B cell (primary cell): ENCODE results near the gene TCF7. TPM values are rescaled to one million over a fixed set of nuclear protein-coding genes. Genes with fewer than 3 reads are reported as not detected.

Experiments
- ATAC-seq: fragments of 200-7000 bp; cut with Tn5 transposase; one replicate; pipeline ENCODE4 v1.10.0; 2021; ENCODE audit warnings: low read depth, mild to moderate bottlenecking, moderate number of reproducible peaks, moderate library complexity
- CTCF ChIA-PET: fragments of 350-600 bp; sonication (Branson Sonifier 250); formaldehyde crosslinking; loops from one replicate; lab custom pipeline; 2021; ENCODE audit warnings: antibody characterized with exemption, inconsistent platforms; lab: Charles Lee
- POLR2A ChIA-PET: fragments of 350-600 bp; sonication (Branson Sonifier 250); formaldehyde crosslinking; loops from one replicate; lab custom pipeline; 2021; ENCODE audit warnings: antibody characterized with exemption; lab: Charles Lee
- DNase-seq: peaks from one replicate; pipeline ENCODE4 v3.0.0; 2013
- H2AFZ ChIP-seq: 2 replicates; pipeline ENCODE4 v1.6.1; 2012; ENCODE audit warnings: mild to moderate bottlenecking, low read depth, low read length; ENCODE audit not compliant: insufficient read depth, poor library complexity, severe bottlenecking
- H3K27ac ChIP-seq, 2 donors: 1 replicate in 1 of 2; 2 replicates in 1 of 2; pipeline ENCODE4 v1.5.1; 2012 to 2013; ENCODE audit warnings: low read length in 2 of 2, mild to moderate bottlenecking in 2 of 2, moderate library complexity in 1 of 2
- H3K27me3 ChIP-seq, 4 experiments: fragments of 200-600 bp in 1 of 4; sonication (generic) in 1 of 4; replicated peaks in 1 of 4; 1 replicate in 2 of 4; 2 replicates in 2 of 4; pipeline versions ENCODE4 v1.6.1 to v1.7.0; 2013 to 2016; ENCODE audit warnings: low read length in 3 of 4, mild to moderate bottlenecking in 2 of 4, mixed read lengths in 1 of 4, moderate library complexity in 1 of 4; ENCODE audit not compliant: insufficient read depth in 4 of 4, control insufficient read depth in 3 of 4; ENCODE audit errors: control extremely low read depth in 1 of 4
- H3K36me3 ChIP-seq, 2 experiments: replicated peaks in 1 of 2; 1 replicate in 1 of 2; 2 replicates in 1 of 2; pipeline versions ENCODE4 v1.6.1 to v1.7.1; 2013; ENCODE audit warnings: low read length in 1 of 2; ENCODE audit not compliant: insufficient read depth in 2 of 2, control insufficient read depth in 1 of 2; ENCODE audit errors: control extremely low read depth in 1 of 2, extremely low read depth in 1 of 2
- H3K4me1 ChIP-seq, 2 donors: fragments of 200-600 bp in 1 of 2; sonication (generic) in 1 of 2; 1 replicate in 1 of 2; 2 replicates in 1 of 2; pipeline versions ENCODE4 v1.5.1 to v1.6.1; 2013 to 2017; ENCODE audit warnings: low read length in 2 of 2; ENCODE audit not compliant: control insufficient read depth in 2 of 2, insufficient read depth in 2 of 2
- H3K4me2 ChIP-seq: replicated peaks from 2 replicates; pipeline ENCODE3; 2012; ENCODE audit warnings: mild to moderate bottlenecking, low read depth, low read length; ENCODE audit not compliant: poor library complexity, severe bottlenecking
- H3K4me3 ChIP-seq, 5 experiments: fragments of 200-600 bp in 1 of 5; sonication (generic) in 1 of 5; 1 replicate in 3 of 5; 2 replicates in 2 of 5; pipeline versions ENCODE4 v1.5.1 to v1.7.0; 2011 to 2016; ENCODE audit warnings: low read length in 4 of 5, mild to moderate bottlenecking in 4 of 5, low read depth in 2 of 5, control low read depth in 1 of 5, moderate library complexity in 1 of 5; ENCODE audit not compliant: insufficient read depth in 1 of 5; ENCODE audit errors: control extremely low read depth in 1 of 5, extremely low read depth in 1 of 5
- H3K79me2 ChIP-seq: fragments of 200-600 bp; sonication (generic); one replicate; pipeline ENCODE4 v1.6.0; 2016; ENCODE audit warnings: low read length; ENCODE audit not compliant: control insufficient read depth, insufficient read depth
- H3K9ac ChIP-seq: fragments of 200-600 bp; sonication (generic); 2 replicates; pipeline ENCODE4 v1.6.1; 2017; ENCODE audit warnings: mild to moderate bottlenecking, low read length, moderate library complexity
- H3K9me3 ChIP-seq, 3 donors: one replicate each; pipeline versions ENCODE4 v1.6.1 to v1.7.1; 2013; ENCODE audit warnings: low read length in 2 of 3; ENCODE audit not compliant: control insufficient read depth in 2 of 3, insufficient read depth in 1 of 3; ENCODE audit errors: control extremely low read depth in 1 of 3
- H4K20me1 ChIP-seq: 2 replicates; pipeline ENCODE4 v1.6.0; 2012; ENCODE audit warnings: mild to moderate bottlenecking, low read length; ENCODE audit not compliant: insufficient read depth, control insufficient read depth, poor library complexity, severe bottlenecking
- H3K27ac Mint-ChIP-seq: one replicate; pipeline ENCODE4 v1.8.0; 2021; ENCODE audit warnings: mixed read lengths
- H3K27me3 Mint-ChIP-seq: one replicate; pipeline ENCODE4 v1.8.0; 2021; ENCODE audit warnings: mixed read lengths
- H3K4me1 Mint-ChIP-seq: one replicate; pipeline ENCODE4 v1.8.0; 2021; ENCODE audit warnings: mixed read lengths
- H3K4me3 Mint-ChIP-seq: one replicate; pipeline ENCODE4 v1.8.0; 2021; ENCODE audit warnings: mixed read lengths
- H3K9me3 Mint-ChIP-seq: one replicate; pipeline ENCODE4 v1.8.0; 2022; ENCODE audit warnings: mixed read lengths; ENCODE audit not compliant: insufficient read depth
- EZH2 ChIP-seq: IDR thresholded peaks from 2 replicates; pipeline ENCODE4 v1.6.1; 2012; ENCODE audit warnings: borderline replicate concordance, low read depth, mild to moderate bottlenecking, moderate library complexity, low read length; ENCODE audit not compliant: insufficient read depth, poor library complexity, severe bottlenecking
- WGBS: methylation state at CpG from one replicate; pipeline ENCODE4 v1.1.5; 2013; ENCODE audit warnings: missing lambda C conversion rate; ENCODE audit not compliant: insufficient coverage; 5-methylcytosine and 5-hydroxymethylcytosine counted together
- intact Hi-C: fragments of 100-400 bp; cut with micrococcal nuclease; formaldehyde crosslinking; loops from one replicate; pipeline ENCODE4 v1.10.0; 2022
- polyA plus RNA-seq: library from polyadenylated mRNA; depleted of rRNA; stranded (reverse); fragments of >200 nt; gene quantifications from 2 replicates; pipeline ENCODE4 v1.2.3, GENCODE V29; 2012
- total RNA-seq, 2 donors: library from RNA; stranded (reverse); fragments of 120-200 nt in 1 of 2; gene quantifications; 1 replicate in 1 of 2; 2 replicates in 1 of 2; pipeline versions ENCODE4 v1.2.3 to v1.2.4, GENCODE V29; 2013 to 2022
- TF ChIP-seq, protein P1 (sequence below): fragments of 200-600 bp; IDR thresholded peaks from one replicate; pipeline ENCODE4 v1.8.0; 2022; ENCODE audit warnings: antibody characterized with exemption, mild to moderate bottlenecking

TCF7 gene
- total and polyA plus RNA-seq, 2 donors (not counting 1 experiment from before 2014, with no cell fraction given) = 26.8 to 61.1 TPM

DNA sequence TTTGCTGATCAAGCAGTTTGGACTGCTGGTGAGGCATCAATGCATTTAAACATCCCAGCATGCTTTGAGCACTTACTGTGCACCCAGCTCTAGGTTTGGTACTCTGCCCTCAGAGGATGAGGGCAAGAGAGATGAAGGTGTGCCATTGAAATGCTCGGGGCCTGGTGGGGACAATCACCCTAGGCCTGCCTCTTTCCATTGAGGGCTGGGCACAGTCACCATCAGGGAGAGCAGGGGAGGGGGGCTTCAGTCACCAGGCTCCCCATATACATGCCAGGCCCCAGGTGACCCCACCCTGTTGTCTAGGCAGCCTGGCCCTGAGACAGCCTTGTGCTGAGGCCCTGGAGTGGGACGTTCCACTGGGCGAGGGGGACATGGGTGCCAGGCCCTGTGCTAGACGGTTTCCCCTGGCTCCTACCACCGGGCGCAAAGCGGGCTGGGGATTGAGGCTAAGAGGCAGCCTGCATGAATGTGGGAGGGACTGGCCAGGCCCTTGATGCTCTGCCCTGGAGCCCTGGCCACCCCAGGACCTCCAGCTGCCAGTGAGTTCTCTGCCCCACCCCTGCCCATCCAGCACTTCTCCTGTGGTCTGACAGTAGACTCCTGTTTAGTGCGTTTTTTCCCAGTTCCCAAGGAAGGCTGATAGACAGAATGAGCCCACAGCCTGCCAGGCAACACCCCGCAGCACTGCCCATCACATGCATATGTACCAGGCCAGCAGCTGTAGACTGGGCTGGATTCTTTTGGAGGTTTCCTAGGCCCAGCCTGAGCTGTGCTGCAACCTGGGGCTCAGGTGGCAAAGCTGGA, 18.9 kb downstream of the TCF7 start:
- no peaks in the 10 kb centered on the region for H3K27me3 Mint-ChIP-seq
- TF ChIP-seq EZH2 = no peak
- TF ChIP-seq, protein P1, sequence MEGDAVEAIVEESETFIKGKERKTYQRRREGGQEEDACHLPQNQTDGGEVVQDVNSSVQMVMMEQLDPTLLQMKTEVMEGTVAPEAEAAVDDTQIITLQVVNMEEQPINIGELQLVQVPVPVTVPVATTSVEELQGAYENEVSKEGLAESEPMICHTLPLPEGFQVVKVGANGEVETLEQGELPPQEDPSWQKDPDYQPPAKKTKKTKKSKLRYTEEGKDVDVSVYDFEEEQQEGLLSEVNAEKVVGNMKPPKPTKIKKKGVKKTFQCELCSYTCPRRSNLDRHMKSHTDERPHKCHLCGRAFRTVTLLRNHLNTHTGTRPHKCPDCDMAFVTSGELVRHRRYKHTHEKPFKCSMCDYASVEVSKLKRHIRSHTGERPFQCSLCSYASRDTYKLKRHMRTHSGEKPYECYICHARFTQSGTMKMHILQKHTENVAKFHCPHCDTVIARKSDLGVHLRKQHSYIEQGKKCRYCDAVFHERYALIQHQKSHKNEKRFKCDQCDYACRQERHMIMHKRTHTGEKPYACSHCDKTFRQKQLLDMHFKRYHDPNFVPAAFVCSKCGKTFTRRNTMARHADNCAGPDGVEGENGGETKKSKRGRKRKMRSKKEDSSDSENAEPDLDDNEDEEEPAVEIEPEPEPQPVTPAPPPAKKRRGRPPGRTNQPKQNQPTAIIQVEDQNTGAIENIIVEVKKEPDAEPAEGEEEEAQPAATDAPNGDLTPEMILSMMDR = no peak
- DNase-seq (peak; percentile 21), ATAC-seq (no peak)
- intact Hi-C loops = loop anchor here (2.0 kb wide), 1 partner anchor 19 kb away; the partner anchor contains the start of gene TCF7
- no peaks in the 10 kb centered on the region for H3K27me3 ChIP-seq
- H3K4me1 Mint-ChIP-seq = peaks cover 52% of the 10 kb centered on the region
- ChIA-PET CTCF (interaction anchor here (5.0 to 25.7 kb wide), 2 partner anchors 13 to 94 kb away, joined by 21 to 644 read pairs; no protein-coding TSS in a partner anchor), POLR2A (interaction anchor here (0.5 to 2.0 kb wide), 2 partner anchors 19 to 31 kb away, joined by 3 to 4 read pairs; partner anchors contain the start of gene TCF7)
- peak overlapping the region; percentile 89 for H3K27ac Mint-ChIP-seq
- peaks cover 22 to 61% of the 10 kb centered on the region in 2 donors for H3K4me1 ChIP-seq
- H3K9me3 ChIP-seq = no peaks in the 10 kb centered on the region
- H3K9me3 Mint-ChIP-seq = no peaks in the 10 kb centered on the region
- peak overlapping the region; percentile 64 for H3K4me3 Mint-ChIP-seq
- H3K36me3 ChIP-seq = peaks cover 0 to 30% of the 10 kb centered on the region in 2 experiments
- H4K20me1 ChIP-seq = peaks cover 20% of the 10 kb centered on the region
- WGBS = 93% methylated on average over 9 of the region's 9 CpGs
- H3K4me3 ChIP-seq = no peak overlapping the region
- no peak overlapping the region for H3K9ac ChIP-seq
- peaks cover 29% of the 10 kb centered on the region for H3K79me2 ChIP-seq
- H3K27ac ChIP-seq = peak overlapping the region; percentile 36 to 81
- peak overlapping the region; percentile 57 for H3K4me2 ChIP-seq
- no peak overlapping the region for H2AFZ ChIP-seq
